HG03558 (cell line): Measurements from ENCODE around the gene SLC8A2.

Source experiments
- ATAC-seq: cut with Tn5 transposase; IDR thresholded peaks from one replicate; pipeline ENCODE4 v1.9.1; 2021; ENCODE audit warnings: moderate number of reproducible peaks; ENCODE audit not compliant: unreplicated experiment; ENCODE audit errors: extremely low read depth

The SLC8A2 gene

DNA sequence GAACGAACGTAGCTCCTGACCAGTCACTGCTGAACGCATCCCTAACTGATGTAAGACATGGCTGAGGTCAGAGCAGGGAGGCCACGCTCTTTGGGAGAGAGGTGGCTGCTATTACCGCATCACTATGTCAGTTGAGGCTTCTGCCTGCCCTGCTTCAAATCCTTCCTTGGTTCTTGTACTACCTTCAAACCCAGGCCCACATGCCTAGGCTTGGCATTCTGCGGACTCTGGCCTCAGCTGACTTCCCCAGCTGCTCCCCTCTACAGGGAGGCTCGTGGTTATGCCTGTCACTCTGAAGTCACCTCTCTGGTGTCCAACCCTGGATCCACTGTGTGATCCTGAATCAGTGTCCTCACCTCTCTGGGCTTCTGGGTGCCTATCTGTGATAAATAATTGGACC, 37.6 kb downstream of the SLC8A2 start:
- ATAC-seq = no peak

GRCh38 chr19:47433121-47433520, 38.6 kb downstream of the SLC8A2 start:
- ATAC-seq = no peak

GRCh38 chr19:47432499-47432898, 39.2 kb downstream of the SLC8A2 start:
- no peak for ATAC-seq

- no peak for ATAC-seq
Observed at GRCh38 chr19:47432091-47432490, 39.6 kb downstream of the SLC8A2 start.

DNA sequence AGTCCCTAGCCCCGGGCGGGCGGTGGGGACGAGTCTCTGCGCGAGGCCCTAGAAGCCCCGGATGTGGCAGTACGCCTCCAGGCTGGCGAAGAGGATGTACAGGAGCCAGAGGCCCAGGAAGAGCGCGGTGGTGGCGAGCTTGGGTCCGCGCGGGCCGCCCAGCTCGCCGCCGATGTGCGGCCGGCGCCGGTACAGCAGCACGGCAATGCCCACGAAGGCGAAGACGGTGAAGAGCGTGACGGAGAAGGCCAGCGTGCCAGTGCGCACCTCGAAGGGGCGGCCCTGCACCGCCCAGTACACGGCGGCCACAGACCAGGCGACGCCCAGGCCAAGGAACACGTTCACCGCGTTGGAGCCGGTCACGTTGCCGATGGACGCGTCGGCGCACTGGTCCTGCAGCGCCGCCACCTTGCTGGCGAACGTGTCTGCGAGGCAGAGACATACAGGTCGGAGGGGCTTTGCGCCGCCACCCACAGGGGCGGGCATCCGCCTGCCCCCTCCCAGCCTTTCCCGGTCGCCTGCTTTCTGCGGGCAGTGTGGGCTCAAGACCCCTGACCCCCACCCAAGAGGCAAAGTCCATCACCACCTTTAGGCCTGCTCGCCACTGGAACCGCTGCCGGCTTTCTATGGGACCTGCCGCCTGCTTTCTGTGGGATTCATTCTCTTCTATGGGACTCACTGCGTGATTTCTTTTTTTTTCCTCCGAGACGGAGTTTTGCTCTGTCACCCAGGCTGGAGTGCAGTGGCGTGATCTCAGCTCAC, 41.5 kb downstream of the SLC8A2 start:
- no peak for ATAC-seq

DNA sequence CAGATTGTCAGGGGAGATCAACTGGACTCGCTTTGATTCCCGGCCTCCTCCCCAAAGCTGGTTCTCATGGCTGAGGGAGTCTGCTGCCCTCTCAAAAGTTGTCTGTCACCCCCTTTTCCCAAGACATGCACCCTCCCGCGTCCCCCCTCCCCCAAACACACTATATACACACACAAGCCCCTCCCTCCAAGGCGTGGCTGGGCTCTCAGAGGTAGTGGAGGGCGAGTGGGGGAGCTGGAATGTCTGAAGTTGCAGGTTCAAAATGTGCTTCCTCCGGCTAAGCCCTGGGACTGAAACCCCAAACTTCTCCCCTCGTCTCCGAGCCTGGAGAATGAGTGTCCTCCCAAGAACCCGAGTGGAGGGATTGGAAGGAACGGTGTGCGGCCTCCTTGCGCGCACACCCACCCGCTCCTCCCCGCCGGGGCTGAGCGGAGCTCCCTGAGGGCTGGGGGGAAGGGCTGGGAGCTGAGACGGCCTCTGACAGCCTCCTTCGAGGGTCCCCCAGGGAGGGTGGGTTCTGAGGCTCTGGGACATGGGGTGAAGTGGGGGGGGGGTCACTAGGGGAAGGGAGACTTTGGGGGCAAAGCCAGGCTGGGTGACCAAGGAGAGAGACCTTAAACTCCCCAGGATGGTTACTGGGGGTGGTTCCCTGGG, 42.4 kb downstream of the SLC8A2 start:
- no peak for ATAC-seq

DNA sequence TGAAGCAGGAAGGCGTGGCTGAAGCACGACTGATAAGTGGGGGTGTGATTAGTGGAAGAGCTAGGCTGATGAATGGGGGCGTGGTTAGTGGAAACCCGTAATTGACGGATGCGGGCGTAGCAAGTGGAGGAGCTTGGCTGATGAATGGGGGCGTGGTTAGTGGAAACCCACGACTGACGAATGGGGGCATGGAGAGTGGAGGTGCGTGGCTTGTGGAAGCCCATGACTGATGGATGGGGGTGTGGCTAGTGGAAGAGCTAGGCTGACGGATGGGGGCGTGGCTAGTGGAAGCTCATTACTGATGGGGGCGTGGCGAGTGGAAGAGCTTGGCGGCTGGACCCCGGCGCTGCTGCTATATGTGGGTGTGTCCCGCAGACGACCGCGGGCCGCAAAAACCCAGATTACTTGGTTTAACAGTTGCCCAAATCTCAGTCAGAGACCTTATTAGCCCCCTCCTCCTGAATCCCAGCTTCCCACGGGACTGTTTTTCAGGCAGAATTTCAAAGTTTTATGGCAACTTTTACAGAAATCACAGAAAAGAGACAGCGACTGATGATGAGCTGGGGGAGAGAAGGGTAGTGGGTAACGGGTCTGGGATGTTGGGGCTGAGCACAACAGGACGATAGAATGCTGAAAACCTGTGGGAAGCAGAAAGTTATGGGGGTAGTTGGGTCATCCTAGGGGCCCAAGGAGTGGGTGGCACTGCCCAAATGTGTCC, 43.4 kb downstream of the SLC8A2 start:
- ATAC-seq = no peak

DNA sequence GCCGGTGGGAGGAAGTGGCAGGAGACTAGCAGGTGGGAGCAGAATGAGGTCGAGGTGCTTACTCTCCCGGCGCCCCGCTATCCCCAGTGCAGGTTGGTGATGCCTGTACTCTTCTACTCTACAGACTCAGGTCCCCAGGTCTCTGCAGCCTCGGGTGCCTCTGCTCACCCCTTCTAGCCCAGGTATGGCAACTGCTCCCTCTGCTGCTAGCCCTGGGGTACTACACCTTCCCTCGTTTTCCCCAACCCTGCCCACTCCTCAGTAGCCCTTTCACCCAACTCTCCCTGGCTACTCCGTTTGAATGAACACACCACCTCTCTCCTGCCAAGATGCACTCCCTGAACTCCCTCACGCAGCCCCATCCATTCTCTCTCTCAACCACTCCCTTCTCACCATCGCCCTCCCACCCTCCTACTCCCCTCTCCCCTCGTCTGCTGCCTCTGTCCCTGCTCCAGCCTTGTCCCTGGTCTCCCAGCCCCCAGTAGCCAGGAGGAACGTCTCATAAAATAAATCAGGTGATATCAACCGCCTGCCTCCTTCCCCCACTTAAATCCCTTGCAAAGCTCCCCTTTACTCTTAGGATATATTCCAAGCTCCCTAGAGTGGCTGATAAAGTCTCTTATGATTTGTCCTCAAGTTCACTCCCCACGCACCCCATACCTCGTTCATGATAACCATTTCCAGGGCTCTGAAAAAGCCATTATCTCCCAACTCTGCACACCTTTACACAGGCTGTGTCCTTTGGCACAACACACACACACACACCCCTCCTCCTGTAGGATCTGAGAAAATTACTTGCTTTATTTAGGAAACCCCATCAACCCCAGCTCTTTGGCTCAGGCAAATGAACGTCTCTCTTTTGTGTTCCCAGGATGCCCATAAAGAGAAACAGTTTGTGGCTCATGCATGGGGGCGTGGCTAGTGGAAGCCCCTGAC, 44.2 kb downstream of the SLC8A2 start:
- ATAC-seq = no peak

- no peak for ATAC-seq
Observed at GRCh38 chr19:47423203-47423882, 48.4 kb downstream of the SLC8A2 start.

DNA sequence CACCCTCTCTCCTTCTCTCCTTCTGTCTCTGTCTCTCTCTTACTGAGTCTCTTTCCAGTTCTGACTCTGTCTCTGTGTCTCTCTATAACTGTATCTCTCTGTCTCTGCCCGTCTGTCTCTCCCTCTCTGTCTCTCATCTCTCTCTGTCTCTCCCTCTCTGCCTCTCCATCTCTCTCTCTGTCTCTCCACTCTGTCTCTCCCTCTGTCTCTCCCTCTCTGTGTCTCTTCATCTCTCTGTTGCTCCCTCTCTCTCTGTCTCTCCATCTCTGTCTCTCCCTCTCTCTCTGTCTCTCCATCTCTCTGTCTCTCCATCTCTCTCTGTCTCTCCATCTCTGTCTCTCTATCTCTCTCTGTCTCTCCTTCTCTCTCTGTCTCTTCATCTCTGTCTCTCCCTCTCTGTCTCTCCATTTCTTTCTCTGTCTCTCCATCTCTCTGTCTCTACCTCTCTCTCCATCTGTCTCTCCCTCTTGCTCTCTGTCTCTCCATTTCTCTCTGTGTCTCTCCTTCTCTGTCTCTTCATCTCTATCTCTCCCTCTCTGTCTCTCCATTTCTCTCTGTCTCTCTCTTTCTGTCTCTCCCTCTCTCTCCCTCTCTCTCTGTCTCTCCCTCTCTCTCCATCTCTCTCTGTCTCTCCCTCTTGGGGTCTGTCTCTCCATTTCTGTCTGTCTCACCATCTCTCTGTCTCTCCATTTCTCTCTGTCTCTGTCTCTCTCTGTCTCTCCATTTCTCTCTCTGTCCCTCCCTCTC, 49.1 kb downstream of the SLC8A2 start:
- ATAC-seq = no peak

DNA sequence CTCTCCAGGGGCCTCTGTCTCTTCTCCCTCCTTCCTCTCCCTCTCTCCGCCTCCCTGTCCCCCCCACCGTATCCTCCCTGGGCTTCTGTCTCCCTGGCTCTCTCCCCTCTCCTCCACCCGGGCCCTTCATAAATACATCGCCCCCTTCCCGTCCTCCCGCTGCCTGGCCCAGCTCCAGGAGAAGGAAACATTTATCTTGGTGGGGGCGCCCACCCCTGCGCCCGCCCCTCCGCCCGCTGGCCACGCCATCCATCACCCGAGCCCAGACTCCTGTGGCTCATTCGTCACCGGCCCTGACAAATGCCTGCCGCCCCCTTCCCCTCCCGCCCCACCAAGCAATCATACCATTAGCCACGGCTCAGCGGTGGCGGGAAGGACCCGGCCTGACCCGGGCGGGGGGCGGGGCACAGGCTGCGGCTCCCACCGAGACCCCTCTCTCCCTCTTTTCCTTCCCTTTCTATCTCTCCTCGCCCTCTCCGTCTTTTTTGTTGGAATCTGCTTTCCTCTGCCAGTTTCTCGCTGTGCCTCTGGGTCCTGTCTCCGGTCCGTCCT, 49.8 kb downstream of the SLC8A2 start:
- ATAC-seq = no peak

- no peak for ATAC-seq
Observed at GRCh38 chr19:47421244-47421786, 50.4 kb downstream of the SLC8A2 start.

DNA sequence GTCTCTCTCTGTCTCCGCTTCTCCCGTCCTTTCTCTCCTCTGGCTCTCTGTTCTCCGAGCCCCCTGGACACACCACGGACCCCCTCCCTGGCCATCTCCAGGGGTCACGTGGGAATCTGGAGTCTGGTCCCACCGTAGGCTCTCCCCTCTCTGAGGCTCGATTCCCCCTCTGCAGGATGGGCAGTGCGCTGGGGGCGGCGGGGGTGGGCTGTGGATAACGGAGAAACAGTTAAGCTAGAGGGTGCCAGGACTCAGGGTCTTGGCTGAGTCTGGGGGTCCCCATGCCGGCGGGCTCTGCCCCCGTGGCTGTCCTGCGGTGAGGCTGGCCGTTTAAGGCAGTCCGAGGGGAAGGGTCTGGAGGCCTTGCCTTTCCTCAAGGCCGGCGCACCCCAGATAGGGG, 51.9 kb downstream of the SLC8A2 start:
- ATAC-seq = no peak

GRCh38 chr19:47419030-47419783, 52.5 kb downstream of the SLC8A2 start, which contains the start of gene MEIS3:
Gene MEIS3 (minus strand): TSS chr19:47419527. CDS start chr19:47419081, 446 bp downstream.
- ATAC-seq = no peak

DNA sequence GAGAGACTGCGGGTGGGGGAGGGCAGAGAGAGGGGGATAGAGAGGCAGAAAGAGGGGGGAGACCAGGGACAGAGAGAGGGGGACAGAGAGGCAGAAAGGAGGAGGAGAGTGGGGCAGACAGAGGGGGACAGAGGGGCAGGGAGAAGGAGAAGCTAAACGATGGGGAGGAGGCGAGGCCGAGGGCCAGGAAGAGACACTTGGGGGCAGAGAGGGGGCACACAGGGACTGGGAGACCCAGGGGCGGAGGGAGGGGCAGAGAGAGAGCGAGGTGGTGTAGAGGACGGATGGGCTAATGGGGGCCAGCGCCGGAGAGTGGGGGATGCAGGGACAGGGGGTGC, 53.0 kb downstream of the SLC8A2 start:
- ATAC-seq = no peak

DNA sequence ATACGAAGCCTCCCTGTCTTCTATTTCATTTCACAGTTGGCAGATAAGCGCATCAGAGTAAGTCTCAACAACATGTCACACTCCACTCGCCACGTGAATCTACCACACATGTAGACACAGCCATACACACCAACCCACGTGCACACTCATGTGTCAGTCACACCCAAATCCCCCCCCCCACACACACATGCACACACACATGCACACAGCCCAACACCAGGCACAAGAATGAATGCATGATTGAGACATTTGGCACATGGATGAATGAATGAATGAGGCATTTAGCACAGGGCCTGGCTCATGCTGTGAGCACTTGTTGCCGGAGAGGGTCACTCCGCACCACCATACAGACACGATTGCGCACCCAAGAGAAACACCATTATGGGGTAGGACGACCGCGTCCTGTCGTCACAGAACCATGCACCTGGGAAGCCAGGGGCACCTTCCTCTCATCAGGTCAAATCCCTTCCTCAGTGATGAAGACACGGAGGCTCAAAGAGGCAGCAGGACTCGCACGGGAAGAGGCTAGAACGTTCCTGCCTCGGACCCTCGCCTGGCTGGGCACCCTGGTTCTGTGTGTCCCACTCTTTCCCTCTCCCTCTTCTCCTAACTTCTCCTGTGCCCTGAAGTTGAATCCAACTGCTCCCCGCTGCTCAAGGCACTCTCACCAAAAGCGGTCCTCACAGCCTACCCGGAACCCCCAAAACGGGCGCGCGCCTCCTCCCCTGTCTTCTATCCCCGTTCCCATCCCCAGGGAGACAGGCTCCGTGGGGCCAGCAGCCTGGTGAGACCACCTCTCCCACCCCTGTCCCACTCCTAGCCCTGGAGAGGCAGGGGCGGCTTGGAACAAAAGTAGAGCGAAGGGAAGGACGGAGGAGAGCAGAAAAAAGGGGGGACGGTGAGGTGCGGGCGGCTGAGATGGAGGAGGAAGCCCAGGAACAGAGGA, 53.7 kb downstream of the SLC8A2 start:
- no peak for ATAC-seq
